ENCODE measurements around the gene STYXL1. TPM values are rescaled to one million over a fixed set of nuclear protein-coding genes. Genes with fewer than 3 reads are reported as not detected.
"Not testable (repeated sequence)": the region's sequence is repeated elsewhere in the genome, so short reads cannot be mapped to it uniquely, and the experiment has no call there.

Gene STYXL1
- total RNA-seq, 2 donors from 2014 or later = 9.3 to 14.6 TPM

DNA sequence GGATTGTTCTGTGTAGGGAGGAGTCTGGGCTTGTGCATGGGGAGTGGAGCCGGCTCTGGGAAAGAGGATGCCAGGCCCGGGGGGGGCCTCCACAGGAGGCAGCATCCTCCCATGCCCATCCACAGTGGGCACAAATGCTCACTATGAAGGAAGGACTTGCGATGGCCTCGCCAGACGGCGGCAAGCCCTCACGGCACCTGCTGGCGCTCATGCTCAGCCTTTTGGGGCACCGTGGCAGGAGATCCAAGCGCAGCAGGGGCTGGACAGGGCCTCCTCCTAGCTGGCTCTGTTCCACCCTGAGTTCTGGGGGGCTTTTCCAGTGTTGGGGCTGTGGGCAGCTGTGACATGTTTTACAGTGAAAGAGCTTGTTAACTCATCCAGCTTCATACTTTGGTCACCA, 15.3 kb upstream of the STYXL1 start:
- Histone ChIP-seq H3K36me3 (peaks cover 77% of the 10 kb centered on the region), H3K9me3 (no peaks in the 10 kb centered on the region), H3K4me3 (no peak overlapping the region), H3K27ac (no peak overlapping the region), H3K27me3 (replicated peaks; ENCODE audit: insufficient read depth) (no peaks in the 10 kb centered on the region), H3K4me1 (ENCODE audit: control insufficient read depth in 1 of 2, low read depth in 2 of 2) (peaks cover 0 to 6% of the 10 kb centered on the region in 2 donors)
- TF ChIP-seq, protein P1, sequence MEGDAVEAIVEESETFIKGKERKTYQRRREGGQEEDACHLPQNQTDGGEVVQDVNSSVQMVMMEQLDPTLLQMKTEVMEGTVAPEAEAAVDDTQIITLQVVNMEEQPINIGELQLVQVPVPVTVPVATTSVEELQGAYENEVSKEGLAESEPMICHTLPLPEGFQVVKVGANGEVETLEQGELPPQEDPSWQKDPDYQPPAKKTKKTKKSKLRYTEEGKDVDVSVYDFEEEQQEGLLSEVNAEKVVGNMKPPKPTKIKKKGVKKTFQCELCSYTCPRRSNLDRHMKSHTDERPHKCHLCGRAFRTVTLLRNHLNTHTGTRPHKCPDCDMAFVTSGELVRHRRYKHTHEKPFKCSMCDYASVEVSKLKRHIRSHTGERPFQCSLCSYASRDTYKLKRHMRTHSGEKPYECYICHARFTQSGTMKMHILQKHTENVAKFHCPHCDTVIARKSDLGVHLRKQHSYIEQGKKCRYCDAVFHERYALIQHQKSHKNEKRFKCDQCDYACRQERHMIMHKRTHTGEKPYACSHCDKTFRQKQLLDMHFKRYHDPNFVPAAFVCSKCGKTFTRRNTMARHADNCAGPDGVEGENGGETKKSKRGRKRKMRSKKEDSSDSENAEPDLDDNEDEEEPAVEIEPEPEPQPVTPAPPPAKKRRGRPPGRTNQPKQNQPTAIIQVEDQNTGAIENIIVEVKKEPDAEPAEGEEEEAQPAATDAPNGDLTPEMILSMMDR (IDR thresholded peaks at IDR 0.05) = no peak
- DNase-seq (ENCODE audit: low spot score) (no peak), ATAC-seq (ENCODE audit: insufficient number of reproducible peaks, low FRiP score, low read depth) (no peak)

DNA sequence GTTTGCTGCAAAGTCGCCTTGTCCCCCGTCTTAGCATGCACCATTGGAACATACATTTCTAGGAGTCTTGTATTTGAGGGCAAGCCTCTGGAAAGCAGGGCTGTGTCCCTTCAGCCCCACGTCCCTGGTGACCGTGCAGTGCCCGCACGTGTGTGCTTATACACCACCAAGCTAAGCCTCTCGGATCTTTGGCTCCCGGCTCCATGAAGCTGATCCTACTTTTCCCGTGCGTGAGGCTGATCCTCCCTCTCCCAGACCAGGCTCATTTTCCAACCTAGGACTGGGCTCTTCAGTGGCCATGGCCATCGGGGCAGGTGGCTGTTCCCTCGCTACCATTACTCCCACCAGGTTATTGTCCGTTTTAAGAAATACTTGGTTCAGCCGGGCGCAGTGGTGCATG, 14.5 kb upstream of the STYXL1 start:
- no peak overlapping the region for H3K27ac ChIP-seq
- H3K36me3 ChIP-seq = peaks cover 83% of the 10 kb centered on the region
- DNase-seq (ENCODE audit: low spot score) = no peak
- no peak overlapping the region for H3K4me3 ChIP-seq
- TF ChIP-seq, protein P1 (IDR thresholded peaks at IDR 0.05) = no peak
- H3K9me3 ChIP-seq = no peaks in the 10 kb centered on the region
- no peak for ATAC-seq (ENCODE audit: insufficient number of reproducible peaks, low FRiP score, low read depth)
- H3K4me1 ChIP-seq (ENCODE audit: control insufficient read depth in 1 of 2, low read depth in 2 of 2) = peaks cover 0 to 6% of the 10 kb centered on the region in 2 donors
- no peaks in the 10 kb centered on the region for H3K27me3 ChIP-seq (replicated peaks; ENCODE audit: insufficient read depth)

DNA sequence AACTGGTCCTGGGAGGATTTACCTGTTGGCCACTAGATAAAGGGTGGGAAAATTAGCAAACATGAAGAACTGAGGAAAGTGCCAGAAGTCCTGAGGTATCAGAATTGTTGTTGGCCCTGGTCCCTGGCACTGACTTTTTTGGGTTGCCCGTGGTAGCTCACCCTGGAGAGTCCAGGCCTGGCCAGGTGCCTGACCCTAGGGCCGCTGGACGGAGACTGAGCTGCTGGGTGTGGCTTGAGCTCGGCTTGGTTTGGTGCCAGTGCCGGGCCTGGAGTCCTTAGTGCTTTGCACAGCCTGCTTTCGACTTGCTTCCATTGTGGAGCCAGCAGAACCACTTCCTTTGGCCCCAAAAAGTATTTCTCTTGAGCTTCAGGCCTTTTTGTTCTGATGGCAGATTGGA, 13.0 kb upstream of the STYXL1 start:
- H3K36me3 ChIP-seq = peaks cover 71% of the 10 kb centered on the region
- H3K9me3 ChIP-seq = no peaks in the 10 kb centered on the region
- H3K4me3 ChIP-seq = no peak overlapping the region
- TF ChIP-seq, protein P1 (IDR thresholded peaks at IDR 0.05) = no peak
- ATAC-seq (ENCODE audit: insufficient number of reproducible peaks, low FRiP score, low read depth) (no peak), DNase-seq (ENCODE audit: low spot score) (no peak)
- no peaks in the 10 kb centered on the region for H3K27me3 ChIP-seq (replicated peaks; ENCODE audit: insufficient read depth)
- H3K27ac ChIP-seq = no peak overlapping the region
- H3K4me1 ChIP-seq (ENCODE audit: control insufficient read depth in 1 of 2, low read depth in 2 of 2) = peaks cover 0 to 6% of the 10 kb centered on the region in 2 donors

DNA sequence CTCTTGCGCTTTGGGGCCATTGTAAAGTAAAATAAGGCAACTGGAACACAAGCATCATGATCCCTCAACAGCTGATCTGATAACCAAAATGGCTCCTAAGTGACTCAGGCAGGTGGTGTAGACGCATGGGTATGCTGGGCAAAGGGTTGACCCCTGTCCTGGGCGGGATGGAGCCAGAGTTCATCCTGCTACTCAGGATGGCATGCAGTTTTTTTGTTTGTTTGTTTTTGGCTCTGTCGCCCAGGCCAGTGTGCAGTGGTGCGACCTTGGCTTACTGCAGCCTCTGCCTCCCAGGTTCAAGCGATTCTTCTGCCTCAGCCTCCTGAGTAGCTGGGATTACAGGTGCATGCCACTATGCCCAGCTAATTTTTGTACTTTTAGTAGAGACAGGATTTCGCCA, 10.9 kb upstream of the STYXL1 start:
- not testable (repeated sequence) for ATAC-seq (ENCODE audit: insufficient number of reproducible peaks, low FRiP score, low read depth); H3K27me3 ChIP-seq (replicated peaks; ENCODE audit: insufficient read depth); DNase-seq (ENCODE audit: low spot score); H3K4me3 ChIP-seq; H3K9me3 ChIP-seq; H3K27ac ChIP-seq; H3K4me1 ChIP-seq (ENCODE audit: control insufficient read depth in 1 of 2, low read depth in 2 of 2)
- peaks cover 50% of the 10 kb centered on the region for H3K36me3 ChIP-seq

DNA sequence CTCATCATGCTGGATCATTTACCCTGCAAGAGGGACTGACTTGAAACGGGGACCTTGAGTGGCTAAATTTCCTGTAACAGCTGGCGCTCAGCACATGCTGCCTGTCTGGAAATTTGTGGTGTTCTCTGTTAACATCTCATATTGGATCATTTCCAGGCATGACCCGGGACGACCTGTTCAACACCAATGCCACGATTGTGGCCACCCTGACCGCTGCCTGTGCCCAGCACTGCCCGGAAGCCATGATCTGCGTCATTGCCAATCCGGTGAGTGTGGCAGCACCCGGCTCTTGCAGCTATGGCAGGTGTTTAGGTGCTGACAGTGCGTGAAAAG, 10.0 kb upstream of the STYXL1 start:
- TF ChIP-seq, protein P1 (IDR thresholded peaks at IDR 0.05) = no peak
- ATAC-seq (ENCODE audit: insufficient number of reproducible peaks, low FRiP score, low read depth) = no peak
- Histone ChIP-seq H3K27me3 (replicated peaks; ENCODE audit: insufficient read depth) (no peaks in the 10 kb centered on the region), H3K27ac (no peak overlapping the region), H3K36me3 (peaks cover 44% of the 10 kb centered on the region), H3K4me3 (no peak overlapping the region), H3K4me1 (ENCODE audit: control insufficient read depth in 1 of 2, low read depth in 2 of 2) (peaks cover 0 to 10% of the 10 kb centered on the region in 2 donors), H3K9me3 (no peaks in the 10 kb centered on the region)
- no peak for DNase-seq (ENCODE audit: low spot score)

DNA sequence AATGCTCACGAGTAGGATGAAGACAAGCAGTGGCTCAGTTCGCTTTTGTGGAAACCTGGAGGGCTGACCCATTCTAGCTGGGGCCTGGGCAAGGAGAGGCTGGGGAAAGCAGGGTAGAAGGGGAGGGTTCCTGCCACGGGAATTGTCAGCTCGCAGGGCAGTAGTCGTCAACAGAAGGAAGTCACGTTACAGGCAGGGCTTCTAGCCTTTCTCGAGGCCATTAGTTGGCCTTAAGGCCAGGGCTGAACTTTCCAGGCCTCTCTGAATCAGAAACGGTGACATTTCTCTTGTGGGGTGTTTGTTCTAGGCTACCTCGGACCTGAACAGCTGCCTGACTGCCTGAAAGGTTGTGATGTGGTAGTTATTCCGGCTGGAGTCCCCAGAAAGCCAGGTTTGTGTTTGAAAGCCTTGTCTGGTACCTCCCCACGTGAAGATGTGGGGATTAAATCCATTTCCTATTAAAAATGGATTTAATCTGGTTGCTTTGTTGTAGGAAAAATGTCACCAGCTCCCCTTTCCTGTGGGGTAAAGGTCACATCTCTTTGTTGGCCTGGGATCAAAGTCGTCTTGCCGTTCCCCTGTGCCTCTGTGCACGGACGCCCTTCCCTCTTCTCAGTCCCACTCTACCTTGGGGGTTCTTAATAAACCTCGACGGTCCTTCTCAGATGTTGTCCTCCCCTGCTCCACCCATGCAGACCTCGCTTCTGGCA, 9.5 kb upstream of the STYXL1 start:
- ATAC-seq (ENCODE audit: insufficient number of reproducible peaks, low FRiP score, low read depth) (no peak), DNase-seq (ENCODE audit: low spot score) (no peak)
- H3K9me3 ChIP-seq = no peaks in the 10 kb centered on the region
- TF ChIP-seq, protein P1 (IDR thresholded peaks at IDR 0.05) = no peak
- no peak overlapping the region for H3K27ac ChIP-seq
- no peak overlapping the region for H3K4me3 ChIP-seq
- peaks cover 44% of the 10 kb centered on the region for H3K36me3 ChIP-seq
- H3K27me3 ChIP-seq (replicated peaks; ENCODE audit: insufficient read depth) = no peaks in the 10 kb centered on the region
- peaks cover 0 to 10% of the 10 kb centered on the region in 2 donors for H3K4me1 ChIP-seq (ENCODE audit: control insufficient read depth in 1 of 2, low read depth in 2 of 2)

All from thoracic aorta (tissue), 2 donors.